ENCODE measurements around the gene CDK5.

The CDK5 gene

DNA sequence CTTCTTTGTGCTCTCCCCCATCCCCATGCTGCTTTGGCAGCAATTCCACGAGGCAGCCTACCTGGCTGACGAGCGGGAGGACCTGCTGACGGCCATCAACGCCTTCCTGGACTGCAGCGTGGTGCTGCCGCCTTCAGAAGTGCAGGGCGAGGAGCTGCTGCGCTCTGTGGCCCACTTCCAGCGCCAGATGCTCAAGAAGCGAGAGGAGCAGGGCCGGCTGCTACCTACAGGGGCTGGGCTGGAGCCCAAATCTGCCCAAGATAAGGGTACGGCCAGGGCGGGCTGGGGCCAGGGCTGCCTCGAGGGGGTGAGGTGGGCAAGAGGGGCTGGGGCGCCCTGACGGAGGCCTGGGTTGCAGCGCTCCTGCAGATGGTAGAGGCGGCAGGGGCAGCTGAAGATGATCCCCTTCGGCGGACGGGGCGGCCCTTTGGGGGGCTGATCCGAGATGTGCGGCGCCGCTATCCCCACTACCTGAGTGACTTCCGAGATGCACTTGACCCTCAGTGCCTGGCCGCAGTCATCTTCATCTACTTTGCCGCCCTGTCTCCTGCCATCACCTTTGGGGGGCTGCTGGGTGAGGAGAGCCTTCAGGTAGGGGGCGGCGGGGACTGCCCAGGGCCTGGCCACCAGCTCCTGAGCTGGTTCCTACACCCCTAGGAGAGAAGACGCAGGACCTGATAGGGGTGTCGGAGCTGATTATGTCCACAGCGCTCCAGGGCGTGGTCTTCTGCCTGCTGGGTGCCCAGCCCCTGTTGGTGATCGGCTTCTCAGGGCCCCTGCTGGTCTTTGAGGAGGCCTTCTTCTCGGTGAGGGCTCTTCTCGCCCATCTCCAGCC, 13.6 kb upstream of the CDK5 start:
- DNase-seq = no peak

DNA sequence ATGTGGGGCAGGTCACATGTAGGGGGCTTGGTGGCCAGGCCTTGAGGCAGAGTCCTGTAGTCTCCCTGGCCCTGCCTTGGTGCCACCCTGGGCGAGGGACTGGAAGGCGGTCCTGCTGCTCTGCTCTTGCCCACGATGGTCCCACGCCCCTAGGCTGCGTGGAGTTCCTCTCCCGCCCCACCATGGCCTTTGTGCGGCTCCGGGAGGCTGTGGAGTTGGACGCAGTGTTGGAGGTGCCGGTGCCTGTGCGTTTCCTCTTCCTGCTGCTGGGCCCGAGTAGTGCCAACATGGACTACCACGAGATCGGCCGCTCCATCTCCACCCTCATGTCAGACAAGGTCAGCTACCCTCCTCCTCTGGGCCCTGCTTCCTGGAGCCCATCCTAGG, 12.9 kb upstream of the CDK5 start:
- no peak for DNase-seq

DNA sequence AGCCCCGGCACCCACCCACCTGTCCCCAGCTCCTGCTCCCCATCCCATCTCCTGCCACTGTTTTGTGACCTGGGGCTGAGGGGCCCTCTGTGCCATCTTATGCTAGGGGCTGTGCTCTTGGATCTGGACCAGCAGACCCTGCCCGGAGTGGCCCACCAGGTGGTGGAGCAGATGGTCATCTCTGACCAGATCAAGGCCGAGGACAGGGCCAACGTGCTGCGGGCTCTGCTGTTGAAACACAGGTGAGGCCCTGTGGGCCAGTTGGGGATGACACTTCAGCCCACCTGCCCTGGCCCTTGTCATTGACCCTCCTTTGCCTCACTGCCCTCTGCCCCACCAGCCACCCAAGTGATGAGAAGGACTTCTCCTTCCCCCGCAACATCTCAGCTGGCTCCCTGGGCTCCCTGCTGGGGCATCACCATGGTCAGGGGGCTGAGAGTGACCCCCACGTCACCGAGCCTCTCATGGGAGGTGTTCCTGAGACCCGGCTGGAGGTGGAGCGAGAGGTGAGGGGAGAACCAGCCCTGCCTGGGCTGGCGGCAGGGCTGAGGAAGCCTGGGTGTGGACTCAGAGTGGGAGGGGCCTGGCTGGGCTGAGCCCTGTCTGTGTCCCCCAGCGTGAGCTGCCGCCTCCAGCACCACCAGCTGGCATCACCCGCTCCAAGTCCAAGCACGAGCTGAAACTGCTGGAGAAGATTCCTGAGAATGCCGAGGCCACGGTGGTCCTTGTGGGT, 12.3 kb upstream of the CDK5 start:
- no peak for DNase-seq

DNA sequence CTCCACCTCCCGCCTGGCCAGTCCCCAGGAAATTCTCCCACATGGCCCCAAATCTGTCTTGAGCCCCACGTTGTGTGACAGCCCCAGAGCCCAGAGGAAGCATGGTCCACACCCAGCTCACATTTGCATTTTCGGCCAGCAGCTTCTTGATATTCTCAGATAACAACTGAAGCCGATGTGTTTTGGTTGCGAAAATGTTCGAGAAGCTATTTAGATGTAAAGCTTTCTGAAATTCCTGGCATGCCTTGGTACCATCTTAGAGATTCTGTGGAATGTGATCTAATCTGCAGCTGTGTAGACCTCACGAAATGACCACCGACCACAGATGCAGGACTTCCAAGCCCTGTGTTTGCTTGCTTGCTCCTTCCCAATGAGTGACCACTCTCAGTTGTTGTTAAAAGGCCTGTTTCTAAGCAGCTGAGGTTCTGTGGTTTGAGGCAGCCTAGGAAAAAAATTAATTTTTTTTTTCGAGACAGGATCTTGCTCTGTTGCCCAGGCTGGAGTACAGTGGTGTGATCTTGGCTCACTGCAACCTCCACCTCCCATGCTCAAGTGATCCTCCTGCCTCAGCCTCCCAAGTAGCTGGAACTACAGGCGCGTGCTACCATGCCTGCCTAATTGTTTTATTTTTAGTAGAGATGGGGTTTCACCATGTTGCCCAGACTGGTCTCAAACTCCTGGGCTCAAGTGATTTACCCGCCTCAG, 10.5 kb upstream of the CDK5 start:
- DNase-seq = no peak

DNA sequence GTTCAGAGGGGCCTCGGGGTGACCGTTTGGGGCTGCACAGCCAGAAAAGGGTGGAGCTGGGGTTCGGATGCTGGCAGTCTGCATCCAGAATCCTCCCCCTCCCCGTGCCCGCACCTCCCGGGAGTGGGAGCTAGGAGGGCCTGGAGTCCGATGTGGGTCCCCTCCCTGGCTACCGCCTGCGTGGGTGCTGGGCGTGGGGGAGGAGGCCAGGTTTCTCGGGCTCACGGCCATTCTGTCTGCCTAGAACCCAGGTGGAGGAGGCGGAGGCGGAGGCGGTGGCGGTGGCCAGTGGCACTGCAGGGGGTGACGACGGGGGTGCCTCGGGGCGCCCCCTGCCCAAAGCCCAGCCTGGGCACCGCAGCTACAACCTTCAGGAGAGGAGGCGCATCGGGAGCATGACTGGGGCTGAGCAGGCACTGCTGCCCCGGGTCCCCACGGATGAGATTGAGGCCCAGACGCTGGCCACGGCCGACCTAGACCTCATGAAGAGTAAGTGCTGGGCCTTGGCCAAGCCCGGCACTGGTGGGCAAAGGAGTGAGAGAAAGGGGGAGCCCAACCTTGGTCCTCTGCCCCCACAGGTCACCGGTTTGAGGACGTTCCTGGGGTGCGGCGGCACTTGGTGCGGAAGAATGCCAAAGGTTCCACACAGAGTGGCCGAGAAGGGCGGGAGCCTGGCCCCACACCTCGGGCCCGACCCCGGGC, 8.7 kb upstream of the CDK5 start:
- no peak for DNase-seq

DNA sequence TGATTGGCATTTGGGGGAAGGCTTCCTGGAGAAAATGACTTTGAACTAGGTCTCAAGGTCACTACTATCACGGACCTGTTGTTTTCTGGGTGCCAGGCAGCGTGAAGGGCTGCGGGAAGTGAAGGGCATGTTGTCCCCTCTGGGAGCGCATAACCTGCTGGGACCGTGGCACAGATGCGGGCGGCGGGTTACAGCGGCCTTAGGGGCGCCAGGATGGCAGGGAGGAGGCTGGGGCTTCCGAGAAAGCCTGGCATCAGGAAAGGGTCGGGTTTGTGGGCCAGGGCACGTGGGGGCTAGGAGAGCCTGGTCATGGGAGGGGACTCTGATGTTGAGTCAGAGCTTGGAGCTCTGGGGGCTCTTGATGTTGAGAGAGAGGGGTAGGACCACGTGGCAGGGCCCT, 7.8 kb upstream of the CDK5 start:
- DNase-seq = no peak

DNA sequence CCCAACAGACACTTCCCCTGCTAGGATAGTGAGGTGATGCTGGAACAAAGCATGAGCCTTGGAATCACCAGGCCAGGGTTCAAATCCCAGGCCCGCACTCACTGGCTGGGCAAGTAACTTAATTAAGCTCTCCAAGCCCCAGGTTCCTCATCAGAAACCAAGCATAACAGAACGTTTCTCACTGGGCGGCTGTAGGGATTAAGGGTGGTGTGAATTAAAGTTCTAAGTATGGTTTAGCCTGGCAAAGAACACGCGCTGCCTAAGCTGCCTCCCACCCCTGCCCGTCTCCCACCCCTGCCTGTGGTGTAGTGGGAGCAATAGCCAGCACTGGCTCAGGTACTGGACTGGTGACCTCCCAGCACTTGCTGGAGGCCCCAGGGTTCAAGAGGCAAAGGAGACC, 7.3 kb upstream of the CDK5 start:
- no peak for DNase-seq

DNA sequence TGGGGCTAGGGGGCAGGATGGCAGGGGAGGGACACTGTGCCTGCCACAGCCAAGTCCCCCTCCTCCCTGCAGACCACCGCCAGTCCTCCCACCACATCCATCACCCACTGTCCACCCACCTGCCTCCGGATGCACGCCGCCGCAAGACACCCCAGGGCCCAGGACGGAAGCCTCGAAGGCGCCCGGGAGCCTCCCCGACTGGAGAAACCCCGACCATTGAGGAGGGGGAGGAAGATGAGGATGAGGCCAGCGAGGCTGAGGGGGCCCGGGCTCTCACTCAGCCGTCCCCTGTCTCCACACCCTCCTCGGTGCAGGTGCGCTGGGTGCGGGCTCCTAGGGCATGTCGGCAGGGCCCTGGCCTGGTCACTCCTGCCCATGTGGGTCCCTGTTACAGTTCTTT, 6.8 kb upstream of the CDK5 start:
- DNase-seq = no peak

DNA sequence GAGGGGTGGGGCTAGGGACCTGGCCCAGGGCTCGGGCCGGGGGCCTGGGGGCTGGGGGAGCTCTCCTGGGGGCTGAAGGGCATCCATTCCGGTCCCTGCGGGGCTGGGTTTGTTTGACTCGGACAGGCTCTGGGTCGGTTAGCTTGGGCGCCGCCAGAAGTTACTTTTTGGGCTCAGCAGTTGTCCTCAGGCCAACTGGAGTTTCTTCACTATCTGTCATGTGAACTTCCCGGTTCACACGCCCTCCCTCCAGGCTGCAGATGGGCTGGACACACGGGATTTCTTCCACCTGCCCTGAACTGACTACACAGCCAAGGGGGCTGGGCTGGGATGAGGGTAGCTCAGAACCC, 5.5 kb upstream of the CDK5 start:
- DNase-seq = no peak

DNA sequence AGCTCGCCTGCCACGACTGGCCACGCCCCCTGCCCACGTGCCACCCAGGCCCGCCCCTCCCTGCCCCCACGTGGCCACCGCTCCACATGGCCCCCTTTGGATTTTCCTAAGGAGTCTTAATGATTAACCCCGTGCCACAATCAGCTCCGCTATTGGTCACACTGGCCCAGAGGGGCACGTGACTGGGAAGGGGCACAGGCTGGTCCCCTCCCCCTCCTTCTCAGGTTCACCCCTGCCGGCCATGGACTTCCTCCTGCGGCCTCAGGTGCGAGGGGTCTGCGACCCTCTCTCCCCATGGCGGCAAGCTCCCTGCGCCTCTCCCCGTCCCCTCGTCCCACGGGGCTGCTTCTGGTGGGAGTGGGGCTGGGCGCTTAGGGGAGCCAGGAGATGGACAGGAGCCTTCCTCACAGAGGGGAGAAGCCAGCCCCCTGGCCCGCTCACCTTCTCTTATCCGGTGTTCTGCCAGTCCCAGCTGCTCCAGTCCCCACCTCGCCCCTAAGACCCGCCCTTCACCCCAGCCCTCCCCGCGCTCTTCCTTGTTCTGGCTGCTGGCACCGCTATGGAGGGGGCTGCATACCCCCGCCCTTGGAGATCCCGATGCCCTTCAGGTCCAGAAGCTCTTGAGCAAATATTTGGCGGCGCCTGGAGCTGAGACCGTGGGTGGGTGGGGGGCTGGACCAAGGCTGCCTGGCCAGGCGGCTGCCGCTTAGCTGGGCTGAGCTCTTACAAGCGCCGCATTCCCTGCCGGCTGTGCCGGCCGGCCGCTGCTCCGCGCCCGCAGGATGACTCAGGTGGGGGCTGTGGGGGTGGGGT, 4.9 kb upstream of the CDK5 start:
- no peak for DNase-seq

DNA sequence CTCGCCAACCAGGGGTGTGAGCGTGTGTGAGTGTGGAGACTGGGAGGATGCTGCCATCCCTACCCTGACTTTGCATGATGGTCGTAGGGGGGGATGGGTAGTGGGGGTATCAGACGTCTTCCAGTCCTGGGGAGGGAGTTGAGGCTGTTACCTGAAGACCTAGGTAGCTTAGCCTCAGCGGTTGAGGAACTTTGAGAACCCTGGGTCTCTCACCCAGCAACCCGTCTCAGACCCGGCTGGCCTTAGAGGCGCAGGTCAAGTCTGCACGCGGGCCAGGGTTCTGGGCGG, 4.4 kb upstream of the CDK5 start:
- DNase-seq = no peak

DNA sequence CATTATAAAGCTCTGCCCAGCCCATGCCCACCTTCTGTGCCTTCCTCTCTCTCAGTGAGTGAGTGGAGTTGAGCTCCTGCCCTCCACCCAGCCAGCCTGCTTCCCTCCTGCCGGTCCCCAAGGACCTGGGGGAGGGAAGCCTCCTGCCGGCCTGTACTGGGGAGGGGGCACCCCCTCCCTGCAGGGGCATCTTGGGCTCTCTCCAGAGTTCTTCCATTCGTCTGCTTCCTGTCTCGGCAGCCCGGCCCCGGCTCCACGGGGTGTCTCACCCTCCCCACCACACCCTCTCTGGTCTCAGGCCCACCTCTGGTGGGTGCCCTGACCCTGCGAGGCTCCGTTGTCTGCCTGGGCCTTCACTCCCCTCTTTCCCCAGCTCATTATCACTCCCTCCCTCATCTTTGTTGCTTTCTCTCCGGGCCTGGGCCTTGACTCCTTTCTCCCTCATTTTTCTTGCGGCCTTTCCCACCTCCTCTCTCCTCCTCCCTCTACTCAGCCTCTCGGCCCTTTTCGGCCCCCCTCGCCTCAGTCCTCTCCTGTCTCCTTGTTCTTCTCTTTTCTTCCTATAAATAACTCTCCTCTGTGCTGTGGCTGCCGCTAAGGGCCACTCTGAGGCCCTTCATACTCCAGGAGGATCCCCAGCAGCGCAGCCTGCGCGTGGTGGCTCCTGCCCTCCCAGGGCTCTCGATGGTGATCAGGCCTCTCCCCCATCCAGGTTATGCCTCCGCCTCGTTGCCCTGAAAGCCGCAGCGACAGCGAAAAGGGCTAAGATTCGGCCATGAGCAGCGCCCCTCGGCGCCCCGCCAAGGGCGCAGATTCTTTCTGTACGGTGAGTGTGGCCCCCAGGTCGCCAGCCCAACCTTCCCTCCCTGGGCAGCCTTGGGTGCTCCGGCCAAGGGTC, 3.8 kb upstream of the CDK5 start:
- no peak for DNase-seq

DNA sequence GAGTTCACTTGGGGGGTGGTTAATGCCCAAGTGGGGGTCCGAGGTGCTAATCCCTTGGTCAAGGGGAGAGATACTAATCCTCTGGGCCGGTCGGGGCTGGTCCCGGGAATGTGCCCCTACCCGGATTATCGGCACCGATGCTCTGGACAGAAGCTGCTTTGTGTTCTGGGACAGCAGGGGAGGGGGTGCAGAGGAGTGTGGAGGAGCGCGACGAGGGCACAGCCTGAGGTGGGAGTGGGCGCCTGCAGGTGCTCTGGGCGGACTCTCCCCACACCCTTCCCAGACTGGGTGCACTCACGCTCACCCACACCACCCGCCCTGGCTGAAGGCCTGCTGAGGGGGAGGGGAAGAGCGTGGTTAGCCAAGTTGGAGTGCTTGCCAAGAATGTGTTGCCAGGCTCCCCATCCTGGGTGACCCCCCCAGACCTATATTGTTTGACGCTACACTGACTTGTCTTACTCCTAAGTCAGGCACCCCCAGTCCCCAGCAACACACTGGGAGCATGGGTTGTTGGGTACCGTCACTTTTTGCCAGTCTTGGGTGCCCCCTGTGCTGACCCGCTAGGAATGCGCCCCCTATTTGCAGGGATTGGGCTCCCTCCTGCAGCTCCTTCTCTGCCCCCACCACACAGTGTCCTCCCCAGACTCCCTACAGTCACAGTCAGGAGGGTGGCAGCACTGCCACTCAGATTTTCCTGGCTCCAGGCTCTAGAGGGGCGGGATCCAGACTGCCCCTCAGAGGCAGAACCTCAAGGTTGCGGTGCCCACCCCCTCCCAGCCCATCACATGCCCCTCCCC, 2.9 kb upstream of the CDK5 start:
- no peak for DNase-seq

DNA sequence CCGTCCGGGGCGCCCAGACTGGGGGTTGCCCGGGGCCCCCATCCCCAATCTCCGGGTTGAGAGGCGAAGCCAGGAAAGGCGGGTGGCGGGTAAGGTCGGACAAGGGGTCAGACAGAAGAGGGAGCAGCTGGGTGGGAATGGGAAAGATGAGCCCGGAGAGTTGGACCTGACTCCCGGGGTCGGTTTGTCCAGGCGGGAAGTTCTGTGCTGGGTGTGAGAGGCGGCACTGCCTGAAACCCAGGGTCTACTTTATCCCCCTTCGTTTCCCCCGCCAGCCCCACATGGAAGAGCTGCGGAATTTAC, 2.4 kb upstream of the CDK5 start:
- DNase-seq = no peak

DNA sequence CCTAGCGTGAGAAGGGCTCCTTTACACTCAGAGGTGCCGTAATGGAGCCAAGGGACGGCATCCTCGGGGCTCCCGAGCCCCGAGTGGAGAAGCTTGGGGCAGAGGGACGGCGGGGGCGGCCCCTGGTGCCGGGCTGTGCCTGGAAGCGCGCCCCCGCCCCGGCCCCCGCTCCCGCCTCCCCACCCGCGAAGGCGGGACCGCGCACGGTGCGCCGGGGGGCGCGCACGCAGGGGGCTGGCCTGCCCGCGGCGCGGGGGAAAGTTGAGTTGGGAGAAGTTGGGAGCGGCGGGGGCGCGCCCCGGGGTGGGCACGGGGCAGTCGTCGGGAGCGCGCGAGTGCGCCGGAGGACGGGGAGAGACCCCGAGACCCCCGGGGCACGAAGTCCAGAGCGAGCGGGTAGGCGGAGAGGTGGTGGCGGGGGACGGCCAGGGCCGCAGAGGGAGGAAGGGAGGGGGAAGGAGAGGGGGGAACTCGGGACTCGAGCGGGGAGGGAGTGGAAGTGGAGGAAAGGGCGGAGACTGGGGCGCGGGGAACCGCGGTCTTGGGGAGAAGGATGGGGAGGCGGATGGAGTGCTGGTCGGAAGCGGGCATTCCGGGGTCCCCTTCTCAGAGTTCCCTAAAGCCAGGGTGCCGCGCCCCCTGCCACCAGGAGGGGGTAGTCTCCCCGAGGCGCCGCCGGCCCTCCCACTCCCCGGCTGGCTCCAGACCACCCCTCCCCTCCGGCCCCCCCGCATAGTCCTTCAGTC, 1.8 kb upstream of the CDK5 start, which contains the start of gene SLC4A2:
TSS of gene SLC4A2 (plus strand) at position 223 of the 746 bp plus-strand sequence. CDS start 2,399 bp downstream, outside the sequence.
- DNase-seq = peak; percentile 57

DNA sequence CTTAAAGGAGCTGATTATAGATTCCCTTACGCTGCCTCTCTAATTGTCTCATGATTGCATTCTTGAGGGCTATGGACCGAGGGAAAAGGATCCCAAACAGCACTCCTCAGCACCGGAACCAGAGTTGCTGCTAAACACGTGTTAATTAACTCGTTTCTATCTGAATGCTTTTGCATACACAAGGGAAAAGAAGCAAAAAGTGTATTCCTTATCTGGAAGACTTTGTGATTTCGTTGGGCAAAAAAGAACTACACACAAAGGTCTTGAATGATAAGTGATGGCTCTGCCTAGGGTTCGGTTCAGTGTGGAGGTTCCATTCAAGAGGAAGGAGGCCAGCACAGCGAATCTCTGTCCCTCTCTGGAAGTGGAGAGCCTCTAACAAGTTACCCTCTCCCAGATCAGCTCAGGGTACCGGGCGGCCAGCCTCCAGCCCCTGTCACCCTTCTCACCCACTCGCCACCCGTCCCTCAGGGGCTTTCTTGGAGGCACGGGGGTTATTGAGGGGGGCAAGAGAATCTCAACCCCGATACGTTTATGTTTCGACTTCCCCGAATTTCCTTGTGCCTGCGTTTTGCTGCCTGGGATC, 1.2 kb upstream of the CDK5 start:
- peak; percentile 17 for DNase-seq

DNA sequence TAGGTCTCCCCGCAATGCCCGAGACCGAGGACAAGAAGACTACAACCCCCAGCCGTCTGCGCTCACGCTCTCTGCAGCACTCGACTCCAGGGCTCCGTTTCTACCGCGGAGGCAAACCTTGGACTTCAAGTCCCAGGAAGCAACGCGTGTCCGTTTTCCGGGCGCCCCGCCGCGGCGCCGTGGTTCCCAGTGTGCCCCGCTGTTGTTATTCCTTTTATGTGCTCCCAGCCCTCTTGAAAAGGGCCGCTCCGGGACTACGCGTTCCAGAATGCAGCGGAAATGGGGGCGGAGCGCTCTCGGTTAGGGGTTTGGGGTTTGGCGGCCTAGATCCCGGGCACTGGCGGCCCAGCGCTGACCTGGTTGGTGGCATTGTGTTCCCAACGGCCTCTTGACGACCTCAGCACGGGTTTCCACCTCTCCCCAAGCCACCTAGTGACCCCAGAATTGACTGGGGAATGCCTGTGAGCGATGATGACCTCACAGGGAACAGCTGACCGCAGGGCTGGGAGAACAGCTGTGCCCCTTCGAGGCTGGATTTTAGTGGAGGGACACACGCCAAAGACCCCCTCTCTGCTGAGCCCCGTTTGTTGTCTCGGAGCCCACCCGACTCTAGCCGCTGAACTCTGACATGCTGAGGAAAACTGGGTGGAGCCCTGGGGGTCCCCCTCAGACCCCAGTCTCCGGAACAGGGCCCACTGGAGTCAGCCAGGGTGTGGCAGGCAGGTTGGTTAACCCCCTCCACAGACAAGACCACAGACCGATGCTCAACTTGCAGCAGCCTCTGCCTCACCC, 488 bp upstream of the CDK5 start:
- peak; percentile 97 for DNase-seq

DNA sequence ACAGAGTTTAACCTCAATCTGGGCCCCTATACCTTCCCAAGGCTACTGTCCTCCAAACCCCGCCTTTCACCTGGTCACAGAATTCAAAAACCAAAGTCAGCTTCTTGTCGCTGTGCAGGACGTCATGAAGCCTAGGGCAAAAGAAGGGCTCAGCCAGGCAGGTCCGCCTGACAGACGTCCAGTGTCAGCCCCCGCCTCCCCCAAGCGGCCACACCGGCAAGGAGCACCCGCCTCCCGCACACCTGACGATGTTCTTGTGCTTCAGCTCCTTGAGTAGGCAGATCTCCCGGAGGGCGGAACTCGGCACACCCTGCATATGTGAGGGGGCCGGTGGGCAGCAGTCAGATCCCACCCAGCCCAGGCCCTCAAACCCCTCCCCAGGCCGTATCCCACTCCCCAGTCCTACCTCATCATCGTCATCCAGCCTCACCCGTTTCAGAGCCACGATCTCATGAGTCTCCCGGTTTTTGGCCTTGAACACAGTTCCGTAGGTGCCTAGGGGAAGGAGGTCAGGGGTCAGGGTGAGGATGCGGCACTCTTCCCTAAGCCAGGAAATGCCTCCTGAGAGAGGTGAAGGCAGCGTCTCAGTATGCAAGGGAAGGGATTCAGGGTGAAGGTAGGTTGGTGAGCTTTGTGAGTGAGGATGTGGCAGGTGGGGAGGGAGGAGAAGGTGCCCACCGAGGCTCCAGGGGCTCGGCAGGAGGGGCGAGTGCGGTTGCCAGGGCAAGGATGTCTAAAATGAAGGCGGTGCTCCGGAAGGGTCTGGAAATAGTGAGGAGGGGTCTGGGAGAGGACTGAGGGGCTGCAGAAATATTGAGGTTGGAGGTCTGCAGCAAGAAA, 811 bp downstream of the CDK5 start:
- no peak for DNase-seq

Data from central memory CD4-positive, alpha-beta T cell (primary cell).